Glomerular visceral epithelial cell (primary cell): Measurements from ENCODE around the gene ITSN2.
A peak's percentile ranks its signal among the peaks of the same experiment; 100 is the strongest.

ENCODE experiments used
- DNase-seq: peaks from one replicate; pipeline ENCODE4 v3.0.0-alpha.2; 2016; ENCODE audit errors: extremely low spot score

Gene ITSN2

GRCh38 chr2:24179683-24180082, 180.7 kb downstream of the ITSN2 start:
- DNase-seq = no peak

- DNase-seq = no peak
Observed at GRCh38 chr2:24176326-24176725, 184.0 kb downstream of the ITSN2 start.

- no peak for DNase-seq
Observed at GRCh38 chr2:24175631-24176187, 184.6 kb downstream of the ITSN2 start.

- no peak for DNase-seq
Observed at GRCh38 chr2:24174851-24175277, 185.5 kb downstream of the ITSN2 start, which contains the start of gene FAM228A. FAM228A (plus strand) TSS chr2:24175053; CDS start chr2:24175481, 428 bp downstream.

GRCh38 chr2:24169023-24169422, 191.3 kb downstream of the ITSN2 start:
- no peak for DNase-seq

GRCh38 chr2:24164416-24164973, 195.8 kb downstream of the ITSN2 start:
- DNase-seq = peak; percentile 10

- DNase-seq = no peak
Observed at GRCh38 chr2:24163601-24164000, 196.7 kb downstream of the ITSN2 start.

- DNase-seq = no peak
Observed at GRCh38 chr2:24163186-24163585, 197.2 kb downstream of the ITSN2 start.

- DNase-seq = no peak
Observed at GRCh38 chr2:24162494-24162893, 197.8 kb downstream of the ITSN2 start.

- DNase-seq = no peak
Observed at GRCh38 chr2:24160761-24161160, 199.6 kb downstream of the ITSN2 start.

- DNase-seq = no peak
Observed at GRCh38 chr2:24159708-24160107, 200.6 kb downstream of the ITSN2 start.

GRCh38 chr2:24158131-24158530, 202.2 kb downstream of the ITSN2 start:
- no peak for DNase-seq

GRCh38 chr2:24153478-24153877, 206.9 kb downstream of the ITSN2 start:
- no peak for DNase-seq
